HG03354 (cell line): ENCODE data around the gene HSH2D.

ENCODE experiments used
- ATAC-seq: cut with Tn5 transposase; IDR thresholded peaks from one replicate; pipeline ENCODE4 v1.9.1; 2021; ENCODE audit warnings: mild to moderate bottlenecking; ENCODE audit not compliant: unreplicated experiment, poor library complexity, severe bottlenecking

Gene HSH2D

DNA sequence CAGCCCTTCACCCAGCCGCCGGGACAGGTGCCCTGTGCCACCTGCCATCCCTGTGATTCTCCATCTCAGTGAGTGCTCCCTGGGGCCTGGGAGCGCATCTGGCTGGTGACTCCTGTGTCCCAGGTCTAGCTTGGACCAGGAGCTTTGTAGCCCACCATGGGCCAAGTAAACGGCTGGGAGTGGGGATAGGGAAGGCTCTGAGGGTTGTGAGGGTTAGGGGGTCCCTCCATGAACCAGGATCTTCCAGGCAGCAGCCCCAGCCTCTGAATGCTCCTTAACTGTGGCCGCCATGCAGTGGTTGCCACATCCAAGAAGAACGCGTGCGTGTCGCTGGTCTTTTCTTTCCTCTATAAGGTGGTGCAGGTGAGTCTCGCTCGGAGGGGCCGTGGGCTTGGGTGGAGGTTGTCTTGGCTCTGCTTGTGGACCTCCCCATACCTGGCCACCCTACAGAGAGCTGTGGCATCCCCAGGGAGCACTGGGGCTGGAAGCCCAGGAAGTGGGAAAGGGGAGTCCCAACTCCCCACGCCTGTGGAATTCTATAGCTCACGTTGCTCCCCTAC is 62.6 kb downstream of the HSH2D start:
- ATAC-seq: no peak

GRCh38 chr19:16206637-16207036 is 63.2 kb downstream of the HSH2D start:
- ATAC-seq: no peak

DNA sequence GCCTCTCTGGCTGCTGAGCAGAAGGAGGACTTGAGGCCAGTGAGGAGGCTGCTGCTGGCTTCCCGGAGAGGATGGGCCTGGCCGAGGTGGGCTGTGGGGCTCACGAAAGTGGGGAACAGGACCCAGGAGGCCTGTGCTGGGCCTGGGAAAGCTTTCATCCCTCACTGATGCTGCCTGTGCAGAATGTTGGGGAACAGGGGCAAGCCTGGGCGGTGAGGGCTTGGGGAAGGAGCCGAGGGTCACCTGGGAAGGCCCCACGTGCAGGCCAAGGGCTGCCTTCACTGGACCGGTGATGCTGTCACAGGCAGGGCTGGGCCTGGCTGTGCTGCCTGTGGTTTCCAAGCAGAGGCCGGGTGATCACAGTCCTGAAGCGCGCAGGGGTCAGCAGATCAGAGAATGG is 63.6 kb downstream of the HSH2D start:
- no peak for ATAC-seq

- ATAC-seq: no peak
Observed at GRCh38 chr19:16207490-16208025, 64.1 kb downstream of the HSH2D start.
